ENCODE results near the gene ZSCAN5A.

DNA sequence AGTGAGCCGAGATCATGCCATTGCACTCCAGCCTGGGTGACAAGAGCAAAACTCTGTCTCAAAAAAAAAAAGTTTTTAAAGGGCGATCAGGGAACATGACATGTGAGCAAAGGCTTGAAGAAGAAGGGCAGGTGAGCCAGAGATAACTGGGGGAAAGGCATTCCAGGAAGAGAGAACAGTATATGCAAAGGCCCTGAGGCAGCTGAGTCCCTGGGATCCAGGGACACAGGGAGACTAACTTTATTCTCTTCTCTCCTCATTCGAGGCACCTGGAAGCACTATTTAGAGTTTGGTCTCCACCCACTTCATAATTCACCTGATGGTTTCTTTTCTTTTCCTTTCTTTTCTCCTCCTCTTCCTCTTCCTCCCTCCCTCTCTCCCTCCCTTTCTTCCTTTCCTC lies 17.6 kb downstream of the ZSCAN5A start:
- TF ChIP-seq, protein P1, sequence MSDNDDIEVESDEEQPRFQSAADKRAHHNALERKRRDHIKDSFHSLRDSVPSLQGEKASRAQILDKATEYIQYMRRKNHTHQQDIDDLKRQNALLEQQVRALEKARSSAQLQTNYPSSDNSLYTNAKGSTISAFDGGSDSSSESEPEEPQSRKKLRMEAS (IDR thresholded peaks at IDR 0.05; ENCODE audit: low read depth, low read length): no peak
- TF ChIP-seq, protein P2, sequence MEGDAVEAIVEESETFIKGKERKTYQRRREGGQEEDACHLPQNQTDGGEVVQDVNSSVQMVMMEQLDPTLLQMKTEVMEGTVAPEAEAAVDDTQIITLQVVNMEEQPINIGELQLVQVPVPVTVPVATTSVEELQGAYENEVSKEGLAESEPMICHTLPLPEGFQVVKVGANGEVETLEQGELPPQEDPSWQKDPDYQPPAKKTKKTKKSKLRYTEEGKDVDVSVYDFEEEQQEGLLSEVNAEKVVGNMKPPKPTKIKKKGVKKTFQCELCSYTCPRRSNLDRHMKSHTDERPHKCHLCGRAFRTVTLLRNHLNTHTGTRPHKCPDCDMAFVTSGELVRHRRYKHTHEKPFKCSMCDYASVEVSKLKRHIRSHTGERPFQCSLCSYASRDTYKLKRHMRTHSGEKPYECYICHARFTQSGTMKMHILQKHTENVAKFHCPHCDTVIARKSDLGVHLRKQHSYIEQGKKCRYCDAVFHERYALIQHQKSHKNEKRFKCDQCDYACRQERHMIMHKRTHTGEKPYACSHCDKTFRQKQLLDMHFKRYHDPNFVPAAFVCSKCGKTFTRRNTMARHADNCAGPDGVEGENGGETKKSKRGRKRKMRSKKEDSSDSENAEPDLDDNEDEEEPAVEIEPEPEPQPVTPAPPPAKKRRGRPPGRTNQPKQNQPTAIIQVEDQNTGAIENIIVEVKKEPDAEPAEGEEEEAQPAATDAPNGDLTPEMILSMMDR (IDR thresholded peaks at IDR 0.05 in 2 of 3, conservative IDR thresholded peaks at IDR 0.05 in 1 of 3; ENCODE audit: control insufficient read depth in 2 of 3, extremely low read depth in 1 of 3, insufficient read depth in 1 of 3, low read depth in 3 of 3, low read length in 3 of 3): no peak
- TF ChIP-seq MTA2 (IDR thresholded peaks at IDR 0.05; ENCODE audit: low read depth) (no peak), NFYB (IDR thresholded peaks at IDR 0.05; ENCODE audit: insufficient read depth, low read depth, low read length) (no peak), SP1 (IDR thresholded peaks at IDR 0.05; ENCODE audit: low read depth, low read length) (no peak), POLR2A (IDR thresholded peaks at IDR 0.05; ENCODE audit: low read depth, low read length) (no peak), EGR1 (IDR thresholded peaks at IDR 0.05; ENCODE audit: borderline replicate concordance in 1 of 2, low read depth in 2 of 2, low read length in 2 of 2) (no peak), MTA3 (IDR thresholded peaks at IDR 0.05; ENCODE audit: borderline replicate concordance, low read length) (no peak)
- TF ChIP-seq, protein P3, sequence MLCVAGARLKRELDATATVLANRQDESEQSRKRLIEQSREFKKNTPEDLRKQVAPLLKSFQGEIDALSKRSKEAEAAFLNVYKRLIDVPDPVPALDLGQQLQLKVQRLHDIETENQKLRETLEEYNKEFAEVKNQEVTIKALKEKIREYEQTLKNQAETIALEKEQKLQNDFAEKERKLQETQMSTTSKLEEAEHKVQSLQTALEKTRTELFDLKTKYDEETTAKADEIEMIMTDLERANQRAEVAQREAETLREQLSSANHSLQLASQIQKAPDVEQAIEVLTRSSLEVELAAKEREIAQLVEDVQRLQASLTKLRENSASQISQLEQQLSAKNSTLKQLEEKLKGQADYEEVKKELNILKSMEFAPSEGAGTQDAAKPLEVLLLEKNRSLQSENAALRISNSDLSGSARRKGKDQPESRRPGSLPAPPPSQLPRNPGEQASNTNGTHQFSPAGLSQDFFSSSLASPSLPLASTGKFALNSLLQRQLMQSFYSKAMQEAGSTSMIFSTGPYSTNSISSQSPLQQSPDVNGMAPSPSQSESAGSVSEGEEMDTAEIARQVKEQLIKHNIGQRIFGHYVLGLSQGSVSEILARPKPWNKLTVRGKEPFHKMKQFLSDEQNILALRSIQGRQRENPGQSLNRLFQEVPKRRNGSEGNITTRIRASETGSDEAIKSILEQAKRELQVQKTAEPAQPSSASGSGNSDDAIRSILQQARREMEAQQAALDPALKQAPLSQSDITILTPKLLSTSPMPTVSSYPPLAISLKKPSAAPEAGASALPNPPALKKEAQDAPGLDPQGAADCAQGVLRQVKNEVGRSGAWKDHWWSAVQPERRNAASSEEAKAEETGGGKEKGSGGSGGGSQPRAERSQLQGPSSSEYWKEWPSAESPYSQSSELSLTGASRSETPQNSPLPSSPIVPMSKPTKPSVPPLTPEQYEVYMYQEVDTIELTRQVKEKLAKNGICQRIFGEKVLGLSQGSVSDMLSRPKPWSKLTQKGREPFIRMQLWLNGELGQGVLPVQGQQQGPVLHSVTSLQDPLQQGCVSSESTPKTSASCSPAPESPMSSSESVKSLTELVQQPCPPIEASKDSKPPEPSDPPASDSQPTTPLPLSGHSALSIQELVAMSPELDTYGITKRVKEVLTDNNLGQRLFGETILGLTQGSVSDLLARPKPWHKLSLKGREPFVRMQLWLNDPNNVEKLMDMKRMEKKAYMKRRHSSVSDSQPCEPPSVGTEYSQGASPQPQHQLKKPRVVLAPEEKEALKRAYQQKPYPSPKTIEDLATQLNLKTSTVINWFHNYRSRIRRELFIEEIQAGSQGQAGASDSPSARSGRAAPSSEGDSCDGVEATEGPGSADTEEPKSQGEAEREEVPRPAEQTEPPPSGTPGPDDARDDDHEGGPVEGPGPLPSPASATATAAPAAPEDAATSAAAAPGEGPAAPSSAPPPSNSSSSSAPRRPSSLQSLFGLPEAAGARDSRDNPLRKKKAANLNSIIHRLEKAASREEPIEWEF (IDR thresholded peaks at IDR 0.05; ENCODE audit: insufficient replicate concordance, low read depth, low read length): no peak

Measured in GM12878 (cell line).